Psoas muscle (tissue), 8 donors: ENCODE data around the gene TAGLN. TPM values are rescaled to one million over a fixed set of nuclear protein-coding genes. Genes with fewer than 3 reads are reported as not detected.

Experiments used
- ATAC-seq, 4 donors: fragments of 200-7000 bp; cut with Tn5 transposase; one replicate each; pipeline ENCODE4 v1.9.1; 2020; ENCODE audit warnings: moderate library complexity in 3 of 4, mild to moderate bottlenecking in 2 of 4
- DNase-seq, 2 donors: peaks; one replicate each; pipeline ENCODE4 v3.0.0-alpha.2; 2020
- H3K27ac ChIP-seq: fragments of 200-600 bp; one replicate; pipeline ENCODE4 v1.8.0; 2022
- H3K27me3 ChIP-seq, 3 donors: fragments of 200-600 bp in 1 of 3; one replicate each; pipeline versions ENCODE4 v1.6.1 to v1.8.0; 2013 to 2022; ENCODE audit warnings: low read length in 2 of 3, mild to moderate bottlenecking in 2 of 3, moderate library complexity in 1 of 3; ENCODE audit not compliant: insufficient read depth in 3 of 3
- H3K36me3 ChIP-seq, 2 donors: fragments of 200-600 bp in 1 of 2; one replicate each; pipeline versions ENCODE4 v1.6.1 to v1.8.0; 2013 to 2022; ENCODE audit warnings: low read depth in 1 of 2, mild to moderate bottlenecking in 1 of 2, moderate library complexity in 1 of 2; ENCODE audit not compliant: insufficient read depth in 1 of 2
- H3K4me1 ChIP-seq: fragments of 200-600 bp; one replicate; pipeline ENCODE4 v1.8.0; 2022
- H3K4me3 ChIP-seq: fragments of 200-600 bp; one replicate; pipeline ENCODE4 v1.8.0; 2022; ENCODE audit warnings: mild to moderate bottlenecking
- H3K9me3 ChIP-seq: fragments of 200-600 bp; one replicate; pipeline ENCODE4 v1.8.0; 2022
- CTCF ChIP-seq: fragments of 200-600 bp; IDR thresholded peaks from one replicate; pipeline ENCODE4 v1.8.0; 2022; ENCODE audit warnings: antibody characterized with exemption
- WGBS, 3 donors: extraction: QIAGEN DNeasy Blood & Tissue Kit; methylation state at CpG; one replicate each; pipeline versions ENCODE4 v1.1.6 to v1.1.7; 2013; 5-methylcytosine and 5-hydroxymethylcytosine counted together
- intact Hi-C, 2 donors: fragments of 100-400 bp; cut with DNase I; formaldehyde crosslinking; loops; one replicate each; pipeline versions ENCODE4 v1.11.0 to v1.14.2; 2022
- polyA plus RNA-seq, 3 donors: library from polyadenylated mRNA; stranded (reverse); fragments of 200-250 nt; gene quantifications; one replicate each; pipeline ENCODE4 v1.2.3, GENCODE V29; 2013
- total RNA-seq, 4 donors: library from RNA; stranded (reverse); fragmentation: NEBNext Ultra II Directional in 2 of 4; extraction: Animal tissue kit (Norgen Biotek cat#: 25700) in 2 of 4; gene quantifications; one replicate each; pipeline versions ENCODE4 v1.2.1 to v1.2.4, GENCODE V29; 2021 to 2023
- donor health status: healthy with polysubstance abuse.
- donor health status: DM: no; HTN: no; CAD: no; lungs with moderate emphysema.
- donor health status: Bipolar disorder and iron deficiency.
- donor health status: healthy.
- donor health status: DM: yes; HTN: yes; CAD: no.
- donor health status: DM: no; HTN: no; CAD: no.
- donor health status: DM: no; HTN: no; CAD: no.
- donor health status: DM: yes; HTN: yes; CAD: no.

TAGLN gene
- total and polyA plus RNA-seq, 7 donors: 36.2 to 140 (median 73.0) TPM

GRCh38 chr11:117222991-117223740, 24.0 kb downstream of the TAGLN start:
- Histone ChIP-seq H3K27ac (peak overlapping the region; percentile 86), H3K9me3 (no peaks in the 10 kb centered on the region), H3K4me1 (peaks cover 44% of the 10 kb centered on the region), H3K36me3 (peaks cover 0 to 60% of the 10 kb centered on the region in 2 donors), H3K4me3 (no peak overlapping the region), H3K27me3 (no peaks in the 10 kb centered on the region)
- no peak for TF ChIP-seq CTCF
- WGBS, 3 donors: 92 to 96% (median 92%) methylated on average over 14 of the region's 14 CpGs
- intact Hi-C loops: loop anchor here (5.0 to 10.0 kb wide), 3 partner anchors 116 to 258 kb away; no protein-coding TSS in a partner anchor
- DNase-seq (no peak), ATAC-seq (no peak)

GRCh38 chr11:117223741-117224689, 24.8 kb downstream of the TAGLN start:
- Histone ChIP-seq H3K4me3 (no peak overlapping the region), H3K4me1 (peaks cover 37% of the 10 kb centered on the region), H3K36me3 (peaks cover 0 to 60% of the 10 kb centered on the region in 2 donors), H3K27me3 (no peaks in the 10 kb centered on the region), H3K9me3 (no peaks in the 10 kb centered on the region), H3K27ac (no peak overlapping the region)
- no peak for TF ChIP-seq CTCF
- DNase-seq (no peak), ATAC-seq (no peak)
- intact Hi-C loops: loop anchor here (5.0 to 10.0 kb wide), 3 partner anchors 117 to 259 kb away; no protein-coding TSS in a partner anchor
- 75 to 82% (median 81%) methylated on average over 16 to 17 of the region's 17 CpGs for whole genome bisulfite sequencing, 3 donors

- Histone ChIP-seq H3K27me3 (no peaks in the 10 kb centered on the region), H3K4me1 (peaks cover 31% of the 10 kb centered on the region), H3K9me3 (no peaks in the 10 kb centered on the region), H3K4me3 (no peak overlapping the region), H3K27ac (no peak overlapping the region), H3K36me3 (peaks cover 0 to 67% of the 10 kb centered on the region in 2 donors)
- no peak for TF ChIP-seq CTCF
- WGBS, 3 donors: 94% methylated on average over 9 of the region's 9 CpGs
- ATAC-seq: no peak
- DNase-seq: no peak
- intact Hi-C loops: loop anchor here (2.0 to 10.0 kb wide), 5 partner anchors 45 to 438 kb away; partner anchors contain the start of gene ZPR1 (in 1 of the 2)
Observed at GRCh38 chr11:117225553-117226170, 26.5 kb downstream of the TAGLN start.
